Chondrocyte (in vitro differentiated cells): ENCODE measurements around the gene CCDC154. TPM values are rescaled to one million over a fixed set of nuclear protein-coding genes. Genes with fewer than 3 reads are reported as not detected.
A peak's percentile ranks its signal among the peaks of the same experiment; 100 is the strongest.

ENCODE experiments used
- DNase-seq: peaks from one replicate; pipeline ENCODE4 v3.0.0; 2021; ENCODE audit warnings: mixed read lengths, low spot score
- H3K27ac Mint-ChIP-seq: one replicate; pipeline ENCODE4 v1.8.0; 2021; ENCODE audit warnings: mild to moderate bottlenecking, moderate library complexity, mixed read lengths; ENCODE audit not compliant: unreplicated experiment
- H3K27me3 Mint-ChIP-seq: 2 replicates; pipeline ENCODE4 v1.8.0; 2021; ENCODE audit warnings: low read depth, mixed read lengths
- H3K36me3 Mint-ChIP-seq: 2 replicates; pipeline ENCODE4 v1.8.0; 2021; ENCODE audit warnings: low read depth, mixed read lengths
- H3K4me1 Mint-ChIP-seq: 2 replicates; pipeline ENCODE4 v1.8.0; 2021; ENCODE audit warnings: low read depth, mild to moderate bottlenecking, mixed read lengths
- H3K4me3 Mint-ChIP-seq: one replicate; pipeline ENCODE4 v1.8.0; 2021; ENCODE audit warnings: mild to moderate bottlenecking, moderate library complexity, mixed read lengths; ENCODE audit not compliant: unreplicated experiment
- H3K9me3 Mint-ChIP-seq: 2 replicates; pipeline ENCODE4 v1.8.0; 2021; ENCODE audit warnings: low read depth, mixed read lengths
- long read RNA-seq: library from polyadenylated mRNA; stranded (forward); transcript quantifications from one replicate; pipeline ENCODE4 v2.0.0, GENCODE V29; 2021
- total RNA-seq: library from RNA; stranded (reverse); gene quantifications from 3 replicates; pipeline ENCODE4 v1.2.1, GENCODE V29; 2021
- TF ChIP-seq, protein P1 (sequence below): fragments of 200-600 bp; sonication (generic); IDR thresholded peaks from 2 replicates; pipeline ENCODE4 v1.5.0; 2021; ENCODE audit warnings: antibody characterized with exemption, mild to moderate bottlenecking, moderate library complexity

Gene CCDC154
- total RNA-seq, result 0.51 to 2.0 TPM (median 1.3 TPM) in 3 replicates
- long read RNA-seq, result 0 reads

DNA sequence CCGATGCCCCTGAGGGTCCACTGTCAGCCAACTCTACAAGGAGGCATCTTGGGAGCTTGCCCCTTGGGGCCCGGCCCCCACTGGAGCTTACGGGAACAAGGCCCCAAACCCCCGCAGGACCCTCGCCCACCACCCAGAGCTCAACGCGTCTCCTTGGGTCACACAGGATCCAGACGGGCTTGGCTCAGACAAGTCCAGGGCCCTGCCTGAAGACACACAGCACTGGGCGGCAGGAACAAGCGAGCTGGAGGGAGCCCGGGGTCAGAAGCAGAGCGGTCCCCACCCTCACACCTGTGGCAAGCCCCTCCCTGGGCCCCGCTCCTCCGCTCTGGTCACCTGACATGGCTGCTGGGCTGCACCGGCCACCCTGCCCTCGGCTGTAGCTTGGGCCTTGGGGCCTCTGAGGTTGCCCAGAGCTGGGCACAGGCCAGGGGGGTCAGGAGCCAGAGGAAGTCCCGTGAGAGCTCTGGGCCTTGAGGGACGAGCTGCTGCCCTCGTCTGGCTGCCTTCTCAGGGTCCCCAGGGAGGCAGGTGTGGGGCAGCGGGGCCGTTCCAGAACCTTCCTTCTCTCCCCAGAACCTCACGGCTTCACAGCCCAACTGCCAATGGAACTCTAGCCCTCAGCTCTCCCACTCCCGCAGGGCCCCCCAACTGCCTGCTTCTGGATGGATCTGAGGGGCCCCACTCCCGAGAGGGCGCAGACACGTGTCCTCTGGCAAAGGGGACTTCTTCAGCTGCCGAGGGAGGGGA is at the start of gene CCDC154:
CCDC154 (minus strand) TSS at position 577 of the 750 bp plus-strand sequence; CDS start at position 343, 234 bp downstream.
- Mint-ChIP-seq H3K4me1 (no peaks in the 10 kb centered on the region), H3K36me3 (peaks cover 1% of the 10 kb centered on the region), H3K4me3 (no peak within 1 kb of the TSS), H3K9me3 (no peaks in the 10 kb centered on the region), H3K27me3 (no peaks in the 10 kb centered on the region), H3K27ac (no peak within 1 kb of the TSS)
- TF ChIP-seq, protein P1, sequence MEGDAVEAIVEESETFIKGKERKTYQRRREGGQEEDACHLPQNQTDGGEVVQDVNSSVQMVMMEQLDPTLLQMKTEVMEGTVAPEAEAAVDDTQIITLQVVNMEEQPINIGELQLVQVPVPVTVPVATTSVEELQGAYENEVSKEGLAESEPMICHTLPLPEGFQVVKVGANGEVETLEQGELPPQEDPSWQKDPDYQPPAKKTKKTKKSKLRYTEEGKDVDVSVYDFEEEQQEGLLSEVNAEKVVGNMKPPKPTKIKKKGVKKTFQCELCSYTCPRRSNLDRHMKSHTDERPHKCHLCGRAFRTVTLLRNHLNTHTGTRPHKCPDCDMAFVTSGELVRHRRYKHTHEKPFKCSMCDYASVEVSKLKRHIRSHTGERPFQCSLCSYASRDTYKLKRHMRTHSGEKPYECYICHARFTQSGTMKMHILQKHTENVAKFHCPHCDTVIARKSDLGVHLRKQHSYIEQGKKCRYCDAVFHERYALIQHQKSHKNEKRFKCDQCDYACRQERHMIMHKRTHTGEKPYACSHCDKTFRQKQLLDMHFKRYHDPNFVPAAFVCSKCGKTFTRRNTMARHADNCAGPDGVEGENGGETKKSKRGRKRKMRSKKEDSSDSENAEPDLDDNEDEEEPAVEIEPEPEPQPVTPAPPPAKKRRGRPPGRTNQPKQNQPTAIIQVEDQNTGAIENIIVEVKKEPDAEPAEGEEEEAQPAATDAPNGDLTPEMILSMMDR, result no peak
- no peak for DNase-seq

GRCh38 chr16:1493746-1494094 is 49.4 kb upstream of the CCDC154 start:
- TF ChIP-seq, protein P1, result no peak
- Mint-ChIP-seq H3K4me3 (peak overlapping the region; percentile 88), H3K27me3 (no peaks in the 10 kb centered on the region), H3K4me1 (peaks cover 18% of the 10 kb centered on the region), H3K9me3 (no peaks in the 10 kb centered on the region), H3K27ac (peak overlapping the region; percentile 84), H3K36me3 (peaks cover 7% of the 10 kb centered on the region)
- no peak for DNase-seq

DNA sequence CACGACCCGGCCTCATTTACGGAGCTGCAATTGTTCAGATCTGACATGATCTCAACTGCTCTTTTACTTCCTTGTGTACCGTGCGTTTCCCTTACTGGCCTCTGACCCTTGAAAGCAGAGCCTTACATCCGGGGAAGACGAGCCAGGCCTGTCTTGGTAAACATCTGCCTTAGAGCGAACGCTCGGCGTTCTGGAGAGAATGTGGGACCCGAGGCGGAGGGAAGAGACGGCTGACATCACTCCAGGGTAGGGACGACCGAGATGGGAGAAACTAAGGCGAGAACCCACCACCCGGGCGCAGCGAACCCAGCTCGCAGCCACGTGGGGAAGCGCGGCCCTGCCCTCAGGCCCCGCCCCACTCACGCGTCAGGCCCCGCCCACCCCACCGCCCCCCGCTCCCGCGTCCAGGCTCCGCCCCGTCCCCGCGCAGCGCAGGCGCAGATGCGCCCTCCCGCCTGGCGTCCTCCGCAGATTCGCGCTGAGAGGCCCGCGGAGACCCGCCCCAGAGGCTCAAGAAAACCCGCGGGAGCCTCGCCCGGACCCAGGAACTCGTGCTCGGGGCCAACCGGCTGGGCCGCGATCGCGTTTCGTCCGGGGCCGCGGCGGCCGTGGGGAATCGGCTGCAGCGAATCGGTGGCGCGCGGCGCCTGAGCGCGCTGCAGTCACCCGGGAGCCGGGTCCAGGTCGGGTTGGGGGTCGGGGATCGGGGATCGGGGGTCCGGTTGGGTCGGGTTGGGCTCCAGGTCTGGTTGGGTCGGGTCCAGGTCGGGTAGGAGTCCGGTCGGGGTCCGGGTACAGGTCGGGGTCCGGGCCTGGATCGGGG is 48.8 kb upstream of the CCDC154 start, which contains the start of gene TELO2:
TELO2 (plus strand) TSS at position 438 of the 823 bp plus-strand sequence. CDS start 922 bp downstream, outside the sequence.
- peak within 1 kb of the TSS; percentile 88 for H3K4me3 Mint-ChIP-seq
- H3K4me1 Mint-ChIP-seq, result peaks cover 18% of the 10 kb centered on the region
- H3K27ac Mint-ChIP-seq, result peak within 1 kb of the TSS; percentile 94
- peak; percentile 93 for DNase-seq
- H3K36me3 Mint-ChIP-seq, result peaks cover 5% of the 10 kb centered on the region
- H3K27me3 Mint-ChIP-seq, result no peaks in the 10 kb centered on the region
- H3K9me3 Mint-ChIP-seq, result no peaks in the 10 kb centered on the region
- TF ChIP-seq, protein P1, result no peak

- peak overlapping the region; percentile 88 for H3K4me3 Mint-ChIP-seq
- H3K27ac Mint-ChIP-seq, result peak overlapping the region; percentile 94
- H3K27me3 Mint-ChIP-seq, result no peaks in the 10 kb centered on the region
- peaks cover 18% of the 10 kb centered on the region for H3K4me1 Mint-ChIP-seq
- no peak for DNase-seq
- H3K36me3 Mint-ChIP-seq, result peaks cover 5% of the 10 kb centered on the region
- no peaks in the 10 kb centered on the region for H3K9me3 Mint-ChIP-seq
- TF ChIP-seq, protein P1, result no peak
These were observed 47.9 kb upstream of the CCDC154 start for GRCh38 chr16:1492082-1492922.
